ENCODE results near the gene ZNF316. TPM values are rescaled to one million over a fixed set of nuclear protein-coding genes. Genes with fewer than 3 reads are reported as not detected.

Gene ZNF316
- total RNA-seq, 2 donors from 2014 or later = 54.4 to 64.6 TPM

- no peaks in the 10 kb centered on the region for H3K27me3 ChIP-seq (replicated peaks; ENCODE audit: insufficient read depth)
- no peak overlapping the region for H3K27ac ChIP-seq
- peaks cover 35% of the 10 kb centered on the region for H3K36me3 ChIP-seq
- no peak for DNase-seq (ENCODE audit: low spot score)
- H3K4me3 ChIP-seq = no peak overlapping the region
- H3K4me1 ChIP-seq (ENCODE audit: control insufficient read depth in 1 of 2, low read depth in 2 of 2) = no peaks in the 10 kb centered on the region
- ATAC-seq (ENCODE audit: insufficient number of reproducible peaks, low FRiP score, low read depth) = no peak
- no peak for TF ChIP-seq CTCF (IDR thresholded peaks at IDR 0.05)
- H3K9me3 ChIP-seq = no peaks in the 10 kb centered on the region
Observed at GRCh38 chr7:6654113-6654841, 17.2 kb downstream of the ZNF316 start.

GRCh38 chr7:6654842-6655610, 17.9 kb downstream of the ZNF316 start:
- Histone ChIP-seq H3K4me3 (no peak overlapping the region), H3K9me3 (no peaks in the 10 kb centered on the region), H3K36me3 (peaks cover 29% of the 10 kb centered on the region), H3K27me3 (replicated peaks; ENCODE audit: insufficient read depth) (no peaks in the 10 kb centered on the region), H3K4me1 (ENCODE audit: control insufficient read depth in 1 of 2, low read depth in 2 of 2) (no peaks in the 10 kb centered on the region), H3K27ac (no peak overlapping the region)
- TF ChIP-seq CTCF (IDR thresholded peaks at IDR 0.05) = no peak
- DNase-seq (ENCODE audit: low spot score) (no peak), ATAC-seq (ENCODE audit: insufficient number of reproducible peaks, low FRiP score, low read depth) (no peak)

- DNase-seq (ENCODE audit: low spot score) (no peak), ATAC-seq (ENCODE audit: insufficient number of reproducible peaks, low FRiP score, low read depth) (no peak)
- no peaks in the 10 kb centered on the region for H3K9me3 ChIP-seq
- H3K4me1 ChIP-seq (ENCODE audit: control insufficient read depth in 1 of 2, low read depth in 2 of 2) = no peaks in the 10 kb centered on the region
- peaks cover 27% of the 10 kb centered on the region for H3K36me3 ChIP-seq
- no peaks in the 10 kb centered on the region for H3K27me3 ChIP-seq (replicated peaks; ENCODE audit: insufficient read depth)
- no peak overlapping the region for H3K27ac ChIP-seq
- no peak for TF ChIP-seq CTCF (IDR thresholded peaks at IDR 0.05)
- H3K4me3 ChIP-seq = no peak overlapping the region
Observed at GRCh38 chr7:6655636-6656385, 18.7 kb downstream of the ZNF316 start.

GRCh38 chr7:6656413-6656812, 19.3 kb downstream of the ZNF316 start:
- ATAC-seq (ENCODE audit: insufficient number of reproducible peaks, low FRiP score, low read depth) (no peak), DNase-seq (ENCODE audit: low spot score) (no peak)
- Histone ChIP-seq H3K27ac (no peak overlapping the region), H3K36me3 (peaks cover 27% of the 10 kb centered on the region), H3K27me3 (replicated peaks; ENCODE audit: insufficient read depth) (no peaks in the 10 kb centered on the region), H3K4me3 (no peak overlapping the region), H3K9me3 (no peaks in the 10 kb centered on the region), H3K4me1 (ENCODE audit: control insufficient read depth in 1 of 2, low read depth in 2 of 2) (no peaks in the 10 kb centered on the region)
- TF ChIP-seq CTCF (IDR thresholded peaks at IDR 0.05) = no peak

Measured in thoracic aorta (tissue), 2 donors.